Liver (tissue), 9 donors: Measurements from ENCODE around the gene PDE4D. TPM values are rescaled to one million over a fixed set of nuclear protein-coding genes. Genes with fewer than 3 reads are reported as not detected.

ENCODE experiments used
- DNase-seq: peaks from one replicate; pipeline ENCODE4 v3.0.0-alpha.2; 2017; ENCODE audit warnings: low spot score
- H3K27ac ChIP-seq, 2 donors: one replicate each; pipeline ENCODE4 v1.7.0; 2013; ENCODE audit warnings: inconsistent platforms in 2 of 2, low read length in 2 of 2, control low read depth in 1 of 2, low read depth in 1 of 2, mild to moderate bottlenecking in 1 of 2
- H3K27me3 ChIP-seq, 4 donors: one replicate each; pipeline versions ENCODE4 v1.6.1 to v1.7.0; 2013; ENCODE audit warnings: low read length in 3 of 4, inconsistent platforms in 1 of 4, mild to moderate bottlenecking in 1 of 4, moderate library complexity in 1 of 4; ENCODE audit not compliant: control insufficient read depth in 4 of 4, insufficient read depth in 4 of 4
- H3K36me3 ChIP-seq, 4 donors: one replicate each; pipeline versions ENCODE4 v1.6.1 to v1.7.0; 2013; ENCODE audit warnings: low read length in 3 of 4, mild to moderate bottlenecking in 3 of 4, low read depth in 1 of 4, moderate library complexity in 1 of 4; ENCODE audit not compliant: control insufficient read depth in 4 of 4, insufficient read depth in 3 of 4
- H3K4me1 ChIP-seq, 4 donors: one replicate each; pipeline versions ENCODE4 v1.6.1 to v1.7.0; 2013; ENCODE audit warnings: low read length in 3 of 4, mild to moderate bottlenecking in 3 of 4, moderate library complexity in 1 of 4; ENCODE audit not compliant: control insufficient read depth in 4 of 4, insufficient read depth in 4 of 4
- H3K4me3 ChIP-seq, 3 donors: one replicate each; pipeline versions ENCODE4 v1.6.1 to v1.7.0; 2013; ENCODE audit warnings: low read length in 3 of 3, control low read depth in 1 of 3, low read depth in 1 of 3, mild to moderate bottlenecking in 1 of 3
- H3K9ac ChIP-seq, 2 donors: one replicate each; pipeline ENCODE4 v1.7.0; 2013; ENCODE audit warnings: low read length in 2 of 2, mild to moderate bottlenecking in 2 of 2, moderate library complexity in 2 of 2, control low read depth in 1 of 2, low read depth in 1 of 2
- H3K9me3 ChIP-seq, 4 donors: one replicate each; pipeline versions ENCODE4 v1.6.1 to v1.7.0; 2013; ENCODE audit warnings: low read length in 3 of 4; ENCODE audit not compliant: control insufficient read depth in 4 of 4
- EGR1 ChIP-seq, 2 donors: IDR thresholded peaks; 2 replicates each; pipeline ENCODE4 v1.6.1; 2016 to 2018; ENCODE audit warnings: antibody characterized with exemption in 2 of 2, low read depth in 2 of 2
- FOXA1 ChIP-seq: IDR thresholded peaks from 2 replicates; pipeline ENCODE4 v1.6.1; 2016; ENCODE audit warnings: antibody characterized with exemption
- GABPA ChIP-seq, 2 donors: IDR thresholded peaks in 1 of 2; conservative IDR thresholded peaks in 1 of 2; 2 replicates each; pipeline ENCODE4 v1.6.1; 2016; ENCODE audit warnings: antibody characterized with exemption in 2 of 2, mild to moderate bottlenecking in 1 of 2, moderate library complexity in 1 of 2
- HNF4A ChIP-seq, 2 donors: conservative IDR thresholded peaks; 2 replicates each; pipeline ENCODE4 v1.6.1; 2016; ENCODE audit warnings: antibody characterized with exemption in 2 of 2, mild to moderate bottlenecking in 2 of 2
- JUND ChIP-seq, 2 donors: IDR thresholded peaks; 2 replicates each; pipeline ENCODE4 v1.6.1; 2016; ENCODE audit warnings: antibody characterized with exemption in 2 of 2
- RAD21 ChIP-seq, 2 donors: IDR thresholded peaks; 2 replicates each; pipeline ENCODE4 v1.6.1; 2016; ENCODE audit warnings: antibody characterized with exemption in 2 of 2, mild to moderate bottlenecking in 2 of 2
- RXRA ChIP-seq, 2 donors: IDR thresholded peaks; 2 replicates each; pipeline ENCODE4 v1.6.1; 2017 to 2018; ENCODE audit warnings: antibody characterized with exemption in 2 of 2, mild to moderate bottlenecking in 1 of 2
- SP1 ChIP-seq: IDR thresholded peaks from 2 replicates; pipeline ENCODE4 v1.6.1; 2018; ENCODE audit warnings: antibody characterized with exemption, mild to moderate bottlenecking
- TAF1 ChIP-seq: conservative IDR thresholded peaks from 2 replicates; pipeline ENCODE4 v1.6.1; 2016; ENCODE audit warnings: antibody characterized with exemption, mild to moderate bottlenecking
- YY1 ChIP-seq: IDR thresholded peaks from 2 replicates; pipeline ENCODE4 v1.6.1; 2016; ENCODE audit warnings: antibody characterized with exemption, mild to moderate bottlenecking
- WGBS: extraction: QIAGEN DNeasy Blood & Tissue Kit; methylation state at CpG from one replicate; pipeline ENCODE4 v1.1.7; 2013; 5-methylcytosine and 5-hydroxymethylcytosine counted together
- polyA plus RNA-seq, 2 donors: library from polyadenylated mRNA; stranded (reverse) in 1 of 2; unstranded in 1 of 2; fragments of 200-250 nt in 1 of 2; fragments of >200 nt in 1 of 2; fragmentation: Nextera tagmentation in 1 of 2; extraction: Ambion mirVana in 1 of 2; gene quantifications; one replicate each; pipeline versions ENCODE4 v1.2.1 to v1.2.3, GENCODE V29; 2013 to 2015
- total RNA-seq, 2 donors: library from RNA; depleted of rRNA; stranded (reverse); fragments of >200 nt; gene quantifications; one replicate each; pipeline ENCODE4 v1.2.3, GENCODE V29; 2014
- TF ChIP-seq, protein P1 (sequence below): fragments of 150-350 bp; IDR thresholded peaks from 2 replicates; pipeline ENCODE4 v1.5.1; 2017; ENCODE audit warnings: improper control_type of control experiment, low read depth, low read length; ENCODE audit not compliant: missing input control
- TF ChIP-seq, protein P2 (sequence below): IDR thresholded peaks from 2 replicates; pipeline ENCODE4 v1.6.1; 2016; ENCODE audit warnings: antibody characterized with exemption
- TF ChIP-seq, protein P3 (sequence below): IDR thresholded peaks from 2 replicates; pipeline ENCODE4 v1.6.1; 2016; ENCODE audit warnings: antibody characterized with exemption, mild to moderate bottlenecking
- TF ChIP-seq, protein P4 (sequence below): IDR thresholded peaks from 2 replicates; pipeline ENCODE4 v1.6.1; 2016; ENCODE audit warnings: antibody characterized with exemption
- donor health status: healthy.
- donor health status: healthy.
- donor health status: healthy.
- donor health status: healthy.
- donor health status: healthy.

PDE4D gene
- total and polyA plus RNA-seq, 4 donors, result 0.67 to 11.9 (median 6.5) TPM

DNA sequence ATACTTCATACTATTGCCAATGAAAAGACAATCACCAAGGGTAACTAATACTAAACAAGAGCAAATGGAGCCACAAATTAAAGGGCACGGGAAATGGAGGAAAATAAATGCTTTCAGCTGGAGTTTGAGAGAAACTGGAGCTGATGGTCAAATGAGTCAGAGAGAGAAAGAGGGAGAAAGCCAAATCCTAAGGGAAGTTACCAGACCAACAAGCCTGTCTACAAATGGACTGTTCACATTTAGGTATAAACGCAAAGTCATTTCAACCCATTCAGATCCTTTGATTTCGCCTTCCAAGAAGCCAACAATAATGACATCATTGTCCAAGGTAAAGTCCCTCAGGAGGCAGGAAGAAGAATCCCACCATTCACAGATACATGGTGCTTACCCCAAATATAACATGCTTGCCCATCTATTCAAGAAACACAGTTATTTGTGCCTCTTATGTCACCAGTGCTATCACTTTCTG, 958.9 kb downstream of the PDE4D start:
- WGBS, result 56% methylated on average over 3 of the region's 3 CpGs
- no peaks in the 10 kb centered on the region for H3K4me1 ChIP-seq
- H3K9ac ChIP-seq, result no peak overlapping the region
- peaks cover 0 to 3% (median 0%) of the 10 kb centered on the region in 4 donors for H3K27me3 ChIP-seq
- DNase-seq, result no peak
- H3K36me3 ChIP-seq, result no peaks in the 10 kb centered on the region
- no peak overlapping the region for H3K27ac ChIP-seq
- peaks cover 0 to 3% (median 0%) of the 10 kb centered on the region in 4 donors for H3K9me3 ChIP-seq
- no peak for TF ChIP-seq JUND (IDR thresholded peaks at IDR 0.05)
- no peak for TF ChIP-seq RXRA (IDR thresholded peaks at IDR 0.05)
- no peak for TF ChIP-seq TAF1
- no peak for TF ChIP-seq RAD21 (IDR thresholded peaks at IDR 0.05)
- TF ChIP-seq, protein P1, sequence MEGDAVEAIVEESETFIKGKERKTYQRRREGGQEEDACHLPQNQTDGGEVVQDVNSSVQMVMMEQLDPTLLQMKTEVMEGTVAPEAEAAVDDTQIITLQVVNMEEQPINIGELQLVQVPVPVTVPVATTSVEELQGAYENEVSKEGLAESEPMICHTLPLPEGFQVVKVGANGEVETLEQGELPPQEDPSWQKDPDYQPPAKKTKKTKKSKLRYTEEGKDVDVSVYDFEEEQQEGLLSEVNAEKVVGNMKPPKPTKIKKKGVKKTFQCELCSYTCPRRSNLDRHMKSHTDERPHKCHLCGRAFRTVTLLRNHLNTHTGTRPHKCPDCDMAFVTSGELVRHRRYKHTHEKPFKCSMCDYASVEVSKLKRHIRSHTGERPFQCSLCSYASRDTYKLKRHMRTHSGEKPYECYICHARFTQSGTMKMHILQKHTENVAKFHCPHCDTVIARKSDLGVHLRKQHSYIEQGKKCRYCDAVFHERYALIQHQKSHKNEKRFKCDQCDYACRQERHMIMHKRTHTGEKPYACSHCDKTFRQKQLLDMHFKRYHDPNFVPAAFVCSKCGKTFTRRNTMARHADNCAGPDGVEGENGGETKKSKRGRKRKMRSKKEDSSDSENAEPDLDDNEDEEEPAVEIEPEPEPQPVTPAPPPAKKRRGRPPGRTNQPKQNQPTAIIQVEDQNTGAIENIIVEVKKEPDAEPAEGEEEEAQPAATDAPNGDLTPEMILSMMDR, result no peak
- TF ChIP-seq, protein P2, sequence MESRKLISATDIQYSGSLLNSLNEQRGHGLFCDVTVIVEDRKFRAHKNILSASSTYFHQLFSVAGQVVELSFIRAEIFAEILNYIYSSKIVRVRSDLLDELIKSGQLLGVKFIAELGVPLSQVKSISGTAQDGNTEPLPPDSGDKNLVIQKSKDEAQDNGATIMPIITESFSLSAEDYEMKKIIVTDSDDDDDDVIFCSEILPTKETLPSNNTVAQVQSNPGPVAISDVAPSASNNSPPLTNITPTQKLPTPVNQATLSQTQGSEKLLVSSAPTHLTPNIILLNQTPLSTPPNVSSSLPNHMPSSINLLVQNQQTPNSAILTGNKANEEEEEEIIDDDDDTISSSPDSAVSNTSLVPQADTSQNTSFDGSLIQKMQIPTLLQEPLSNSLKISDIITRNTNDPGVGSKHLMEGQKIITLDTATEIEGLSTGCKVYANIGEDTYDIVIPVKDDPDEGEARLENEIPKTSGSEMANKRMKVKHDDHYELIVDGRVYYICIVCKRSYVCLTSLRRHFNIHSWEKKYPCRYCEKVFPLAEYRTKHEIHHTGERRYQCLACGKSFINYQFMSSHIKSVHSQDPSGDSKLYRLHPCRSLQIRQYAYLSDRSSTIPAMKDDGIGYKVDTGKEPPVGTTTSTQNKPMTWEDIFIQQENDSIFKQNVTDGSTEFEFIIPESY, result no peak
- no peak for TF ChIP-seq FOXA1
- no peak overlapping the region for H3K4me3 ChIP-seq

DNA sequence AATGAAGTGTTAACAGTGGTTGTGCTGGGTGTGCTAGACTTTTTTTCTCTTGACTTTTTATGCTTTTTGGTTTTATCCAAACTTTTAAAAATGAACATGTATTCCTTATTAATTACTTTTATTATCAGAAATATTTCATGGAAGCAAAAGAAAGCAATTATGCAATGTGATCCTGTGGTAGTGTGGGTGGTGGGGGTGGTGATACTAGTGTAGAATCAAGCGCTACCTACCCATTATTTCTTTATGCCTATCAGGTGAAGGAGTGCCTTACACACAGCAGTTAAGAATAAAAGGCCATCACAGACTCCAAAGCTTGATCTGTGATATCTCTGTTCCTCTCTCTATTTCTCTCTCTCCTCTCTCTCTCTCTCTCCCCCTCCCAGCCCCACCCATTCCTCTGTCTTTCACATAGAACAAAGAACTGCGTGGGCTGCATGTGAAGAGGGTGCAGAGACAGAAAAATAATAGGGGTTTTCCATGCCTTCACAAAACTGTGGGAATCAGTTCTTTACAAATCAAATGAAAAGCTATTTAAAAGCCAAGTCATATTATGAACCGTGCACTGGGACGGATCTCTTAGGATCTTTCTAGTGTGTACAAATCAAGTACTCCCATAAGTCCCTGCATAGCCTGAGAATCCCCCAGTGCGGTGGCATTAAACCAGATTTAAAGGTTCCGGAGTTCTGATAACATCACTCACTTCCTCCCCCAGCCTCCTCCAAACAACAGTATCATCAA, 959.5 kb downstream of the PDE4D start:
- H3K27ac ChIP-seq, result no peak overlapping the region
- 71% methylated on average over 6 of the region's 6 CpGs for WGBS

DNA sequence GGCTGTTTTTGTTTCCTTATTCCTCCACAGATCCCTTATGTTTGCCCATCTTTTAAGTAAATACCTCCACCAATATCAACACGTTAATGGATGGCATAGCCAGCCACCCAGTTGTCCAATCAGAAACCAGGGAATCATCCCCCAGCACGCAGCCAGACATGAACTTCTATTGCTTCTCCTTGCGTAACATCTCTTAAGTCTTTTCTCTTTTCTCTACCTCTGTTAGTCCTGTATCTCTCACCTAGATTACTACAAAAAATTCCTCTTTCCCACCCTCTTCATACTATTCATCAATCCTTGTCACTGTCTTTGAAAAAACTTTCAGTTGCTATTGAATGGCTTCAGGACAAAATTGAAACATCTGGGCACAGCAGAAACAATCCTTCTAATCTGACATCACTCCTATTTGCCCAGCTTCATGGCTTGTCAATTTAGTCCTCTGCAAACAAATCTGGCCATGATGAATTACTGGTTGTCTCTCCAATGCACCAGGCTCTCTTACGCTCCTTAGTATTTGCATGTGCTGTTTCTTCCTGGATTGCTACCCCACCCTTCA, 961.4 kb downstream of the PDE4D start:
- no peaks in the 10 kb centered on the region for H3K36me3 ChIP-seq
- no peaks in the 10 kb centered on the region for H3K9me3 ChIP-seq
- 51% methylated on average over 4 of the region's 4 CpGs for WGBS
- no peaks in the 10 kb centered on the region for H3K4me1 ChIP-seq
- peaks cover 0 to 3% (median 0%) of the 10 kb centered on the region in 4 donors for H3K27me3 ChIP-seq
- H3K9ac ChIP-seq, result no peak overlapping the region
- DNase-seq, result no peak
- H3K27ac ChIP-seq, result no peak overlapping the region
- H3K4me3 ChIP-seq, result no peak overlapping the region
- TF ChIP-seq YY1 (no peak), SP1 (no peak), FOXA1 (no peak), RAD21 (IDR thresholded peaks at IDR 0.05) (no peak), GABPA (IDR thresholded peaks at IDR 0.05 in 1 of 2, conservative IDR thresholded peaks at IDR 0.05 in 1 of 2) (no peak), EGR1 (IDR thresholded peaks at IDR 0.05; ENCODE audit: low read depth in 2 of 2) (no peak), HNF4A (conservative IDR thresholded peaks at IDR 0.05) (no peak)
- TF ChIP-seq, protein P3, sequence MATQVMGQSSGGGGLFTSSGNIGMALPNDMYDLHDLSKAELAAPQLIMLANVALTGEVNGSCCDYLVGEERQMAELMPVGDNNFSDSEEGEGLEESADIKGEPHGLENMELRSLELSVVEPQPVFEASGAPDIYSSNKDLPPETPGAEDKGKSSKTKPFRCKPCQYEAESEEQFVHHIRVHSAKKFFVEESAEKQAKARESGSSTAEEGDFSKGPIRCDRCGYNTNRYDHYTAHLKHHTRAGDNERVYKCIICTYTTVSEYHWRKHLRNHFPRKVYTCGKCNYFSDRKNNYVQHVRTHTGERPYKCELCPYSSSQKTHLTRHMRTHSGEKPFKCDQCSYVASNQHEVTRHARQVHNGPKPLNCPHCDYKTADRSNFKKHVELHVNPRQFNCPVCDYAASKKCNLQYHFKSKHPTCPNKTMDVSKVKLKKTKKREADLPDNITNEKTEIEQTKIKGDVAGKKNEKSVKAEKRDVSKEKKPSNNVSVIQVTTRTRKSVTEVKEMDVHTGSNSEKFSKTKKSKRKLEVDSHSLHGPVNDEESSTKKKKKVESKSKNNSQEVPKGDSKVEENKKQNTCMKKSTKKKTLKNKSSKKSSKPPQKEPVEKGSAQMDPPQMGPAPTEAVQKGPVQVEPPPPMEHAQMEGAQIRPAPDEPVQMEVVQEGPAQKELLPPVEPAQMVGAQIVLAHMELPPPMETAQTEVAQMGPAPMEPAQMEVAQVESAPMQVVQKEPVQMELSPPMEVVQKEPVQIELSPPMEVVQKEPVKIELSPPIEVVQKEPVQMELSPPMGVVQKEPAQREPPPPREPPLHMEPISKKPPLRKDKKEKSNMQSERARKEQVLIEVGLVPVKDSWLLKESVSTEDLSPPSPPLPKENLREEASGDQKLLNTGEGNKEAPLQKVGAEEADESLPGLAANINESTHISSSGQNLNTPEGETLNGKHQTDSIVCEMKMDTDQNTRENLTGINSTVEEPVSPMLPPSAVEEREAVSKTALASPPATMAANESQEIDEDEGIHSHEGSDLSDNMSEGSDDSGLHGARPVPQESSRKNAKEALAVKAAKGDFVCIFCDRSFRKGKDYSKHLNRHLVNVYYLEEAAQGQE, result no peak
- TF ChIP-seq, protein P2, result no peak
- TF ChIP-seq, protein P4, sequence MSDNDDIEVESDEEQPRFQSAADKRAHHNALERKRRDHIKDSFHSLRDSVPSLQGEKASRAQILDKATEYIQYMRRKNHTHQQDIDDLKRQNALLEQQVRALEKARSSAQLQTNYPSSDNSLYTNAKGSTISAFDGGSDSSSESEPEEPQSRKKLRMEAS, result no peak

More for the DNA sequence above, 959.5 kb downstream of the PDE4D start:
- Histone ChIP-seq H3K4me3 (no peak overlapping the region), H3K4me1 (no peaks in the 10 kb centered on the region), H3K9me3 (peaks cover 0 to 3% (median 0%) of the 10 kb centered on the region in 4 donors), H3K27me3 (peaks cover 0 to 3% (median 0%) of the 10 kb centered on the region in 4 donors), H3K36me3 (no peaks in the 10 kb centered on the region), H3K9ac (no peak overlapping the region)
- TF ChIP-seq YY1 (no peak), TAF1 (no peak), JUND (IDR thresholded peaks at IDR 0.05) (no peak), HNF4A (conservative IDR thresholded peaks at IDR 0.05) (no peak), EGR1 (IDR thresholded peaks at IDR 0.05; ENCODE audit: low read depth in 2 of 2) (no peak), SP1 (no peak)
- DNase-seq, result no peak
